HEK293 (cell line): ENCODE measurements around the gene GDA.

Experiments
- CTCF ChIA-PET: fragments of 350-600 bp; formaldehyde crosslinking; extraction: SDS; loops from one replicate; lab custom pipeline; 2021; ENCODE audit warnings: antibody characterized with exemption; lab: Yijun Ruan, JAX
- POLR2A ChIA-PET: fragments of 300-600 bp; formaldehyde crosslinking; extraction: SDS; loops from one replicate; lab custom pipeline; 2020; ENCODE audit warnings: antibody characterized with exemption, inconsistent platforms; lab: Yijun Ruan, JAX
- H3K27ac ChIP-seq: fragments of 200-500 bp; sonication (Bioruptor generic); 2 replicates; pipeline ENCODE4 v1.5.1; 2014; ENCODE audit warnings: low read depth, low read length, control low read depth, inconsistent platforms; ENCODE audit errors: extremely low read depth
- H3K36me3 ChIP-seq, 2 experiments: fragments of 200-500 bp in 1 of 2; sonication (Bioruptor generic) in 1 of 2; 1 replicate in 1 of 2; 2 replicates in 1 of 2; pipeline ENCODE4 v1.5.1; 2014 to 2017; ENCODE audit warnings: inconsistent platforms in 2 of 2, low read length in 2 of 2; ENCODE audit not compliant: control insufficient read depth in 2 of 2, insufficient read depth in 1 of 2
- H3K4me1 ChIP-seq: fragments of 200-500 bp; sonication (Bioruptor generic); 2 replicates; pipeline ENCODE4 v1.5.1; 2014; ENCODE audit warnings: mild to moderate bottlenecking, low read length, inconsistent platforms; ENCODE audit not compliant: control insufficient read depth, insufficient read depth
- H3K4me3 ChIP-seq: 2 replicates; pipeline ENCODE4 v1.5.1; 2011; ENCODE audit warnings: low read depth, mild to moderate bottlenecking, control low read depth, low read length, moderate library complexity
- H3K9me3 ChIP-seq: fragments of 200-500 bp; sonication (Bioruptor generic); 2 replicates; pipeline ENCODE4 v1.5.1; 2014; ENCODE audit warnings: low read depth, low read length, inconsistent platforms; ENCODE audit not compliant: control insufficient read depth, insufficient read depth
- BCL11A ChIP-seq: fragments of 450-650 bp; formaldehyde crosslinking; IDR thresholded peaks from 2 replicates; pipeline ENCODE4 v1.5.1; 2016; ENCODE audit warnings: low read depth, missing biosample characterization, missing genetic modification characterization
- PATZ1 ChIP-seq: fragments of 450-650 bp; formaldehyde crosslinking; IDR thresholded peaks from 2 replicates; pipeline ENCODE4 v1.5.1; 2016; ENCODE audit warnings: missing biosample characterization, missing genetic modification characterization
- PRDM10 ChIP-seq: fragments of 450-650 bp; formaldehyde crosslinking; IDR thresholded peaks from 2 replicates; pipeline ENCODE4 v1.5.1; 2016; ENCODE audit warnings: missing biosample characterization, missing genetic modification characterization
- REST ChIP-seq: fragments of 450-650 bp; formaldehyde crosslinking; IDR thresholded peaks from 2 replicates; pipeline ENCODE4 v1.5.1; 2016; ENCODE audit warnings: missing biosample characterization, missing genetic modification characterization
- SETDB1 ChIP-seq: IDR thresholded peaks from one replicate; pipeline ENCODE4 v1.6.1; 2017; ENCODE audit warnings: mild to moderate bottlenecking, low read length, moderate library complexity, mixed read lengths; ENCODE audit not compliant: insufficient read length
- YY2 ChIP-seq: fragments of 450-650 bp; formaldehyde crosslinking; IDR thresholded peaks from 2 replicates; pipeline ENCODE4 v1.5.1; 2016; ENCODE audit warnings: missing biosample characterization, missing genetic modification characterization
- ZNF132 ChIP-seq: fragments of 450-650 bp; formaldehyde crosslinking; IDR thresholded peaks from 2 replicates; pipeline ENCODE4 v1.5.1; 2017; ENCODE audit warnings: missing biosample characterization, missing genetic modification characterization, borderline replicate concordance
- ZNF148 ChIP-seq: fragments of 450-650 bp; formaldehyde crosslinking; IDR thresholded peaks from 2 replicates; pipeline ENCODE4 v1.5.0; 2017; ENCODE audit warnings: missing biosample characterization, missing genetic modification characterization, borderline replicate concordance
- ZNF175 ChIP-seq: fragments of 450-650 bp; formaldehyde crosslinking; IDR thresholded peaks from 2 replicates; pipeline ENCODE4 v1.5.1; 2016; ENCODE audit warnings: missing biosample characterization, missing genetic modification characterization
- ZNF248 ChIP-seq: fragments of 450-650 bp; formaldehyde crosslinking; IDR thresholded peaks from 2 replicates; pipeline ENCODE4 v1.5.1; 2017; ENCODE audit warnings: missing biosample characterization, missing genetic modification characterization
- ZNF266 ChIP-seq: fragments of 450-650 bp; formaldehyde crosslinking; IDR thresholded peaks from 2 replicates; pipeline ENCODE4 v1.5.1; 2016; ENCODE audit warnings: missing biosample characterization, missing genetic modification characterization, low read depth
- ZNF548 ChIP-seq: fragments of 450-650 bp; formaldehyde crosslinking; IDR thresholded peaks from 2 replicates; pipeline ENCODE4 v1.5.1; 2016; ENCODE audit warnings: missing biosample characterization, missing genetic modification characterization
- ZNF558 ChIP-seq: fragments of 450-650 bp; formaldehyde crosslinking; IDR thresholded peaks from 2 replicates; pipeline ENCODE4 v1.5.1; 2016; ENCODE audit warnings: missing biosample characterization, missing genetic modification characterization
- ZNF585B ChIP-seq: fragments of 450-650 bp; formaldehyde crosslinking; IDR thresholded peaks from 2 replicates; pipeline ENCODE4 v1.5.1; 2016; ENCODE audit warnings: missing biosample characterization, missing genetic modification characterization
- ZNF600 ChIP-seq: fragments of 450-650 bp; formaldehyde crosslinking; IDR thresholded peaks from 2 replicates; pipeline ENCODE4 v1.5.1; 2016; ENCODE audit warnings: missing biosample characterization, missing genetic modification characterization
- ZNF610 ChIP-seq: fragments of 450-650 bp; formaldehyde crosslinking; IDR thresholded peaks from 2 replicates; pipeline ENCODE4 v1.5.1; 2016; ENCODE audit warnings: missing biosample characterization, missing genetic modification characterization, borderline replicate concordance
- ZSCAN18 ChIP-seq: fragments of 450-650 bp; formaldehyde crosslinking; IDR thresholded peaks from 2 replicates; pipeline ENCODE4 v1.5.1; 2016; ENCODE audit warnings: missing biosample characterization, missing genetic modification characterization
- ZSCAN30 ChIP-seq: fragments of 450-650 bp; IDR thresholded peaks from 2 replicates; pipeline ENCODE4 v1.5.1; 2018; ENCODE audit warnings: missing biosample characterization, mild to moderate bottlenecking, missing genetic modification characterization, moderate library complexity
- TF ChIP-seq, protein P1 (sequence below): fragments of 450-650 bp; formaldehyde crosslinking; IDR thresholded peaks from 2 replicates; pipeline ENCODE4 v1.5.1; 2016; ENCODE audit warnings: missing biosample characterization, missing genetic modification characterization

The GDA gene

DNA sequence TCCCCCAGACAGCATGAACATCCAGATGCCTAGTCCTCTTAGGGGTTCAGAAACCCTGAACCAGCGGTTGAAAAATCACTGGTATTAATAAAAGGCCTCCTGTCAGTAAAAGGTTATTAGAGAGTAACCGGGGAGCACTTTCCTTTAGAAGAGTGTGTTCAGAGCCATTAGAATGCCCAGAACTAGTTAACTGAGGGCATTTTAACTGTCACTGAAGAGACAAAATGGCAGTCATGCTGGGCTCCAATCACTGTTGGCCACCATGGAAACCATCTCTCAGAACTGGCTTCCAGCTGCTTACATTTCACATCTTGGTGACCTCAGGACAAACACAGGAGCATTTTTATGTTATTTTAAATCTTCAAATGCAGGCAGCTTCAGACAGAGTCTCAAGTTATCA is 36.2 kb upstream of the GDA start (continued):
- no peak for TF ChIP-seq REST
- TF ChIP-seq ZNF610 (tag by site-specific recombination): no peak
- no peak for TF ChIP-seq PRDM10 (tag by site-specific recombination)
- TF ChIP-seq, protein P1, sequence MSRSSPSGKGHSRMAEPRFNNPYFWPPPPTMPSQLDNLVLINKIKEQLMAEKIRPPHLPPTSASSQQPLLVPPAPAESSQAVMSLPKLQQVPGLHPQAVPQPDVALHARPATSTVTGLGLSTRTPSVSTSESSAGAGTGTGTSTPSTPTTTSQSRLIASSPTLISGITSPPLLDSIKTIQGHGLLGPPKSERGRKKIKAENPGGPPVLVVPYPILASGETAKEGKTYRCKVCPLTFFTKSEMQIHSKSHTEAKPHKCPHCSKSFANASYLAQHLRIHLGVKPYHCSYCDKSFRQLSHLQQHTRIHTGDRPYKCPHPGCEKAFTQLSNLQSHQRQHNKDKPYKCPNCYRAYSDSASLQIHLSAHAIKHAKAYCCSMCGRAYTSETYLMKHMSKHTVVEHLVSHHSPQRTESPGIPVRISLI (tag by site-specific recombination): no peak
- no peak for TF ChIP-seq BCL11A (tag by site-specific recombination)
- TF ChIP-seq ZNF585B: no peak
- no peak for TF ChIP-seq ZSCAN18
- TF ChIP-seq ZNF248 (tag by site-specific recombination): no peak

DNA sequence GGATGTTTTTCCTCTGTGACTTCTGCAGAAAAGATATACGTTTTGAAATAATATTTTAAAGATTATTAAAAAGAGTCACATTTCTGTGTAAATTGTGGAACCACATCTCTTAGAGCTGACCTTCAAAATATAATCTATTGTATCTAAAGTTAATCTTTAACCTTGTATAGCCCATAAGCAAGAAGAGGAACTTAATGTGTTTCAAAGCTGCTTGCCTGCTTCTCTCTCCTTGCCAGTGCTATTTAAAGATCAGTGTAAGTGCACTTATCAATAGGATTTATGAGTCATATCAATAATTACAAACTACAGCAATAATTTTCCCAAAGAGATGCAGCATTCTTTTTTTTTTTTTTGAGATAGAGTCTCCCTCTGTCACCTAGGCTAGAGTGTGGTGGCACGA is 29.4 kb upstream of the GDA start:
- Histone ChIP-seq H3K36me3 (no peaks in the 10 kb centered on the region), H3K27ac (no peak overlapping the region), H3K4me1 (no peaks in the 10 kb centered on the region), H3K9me3 (no peaks in the 10 kb centered on the region), H3K4me3 (no peak overlapping the region)
- POLR2A ChIA-PET: no interaction called here
- CTCF ChIA-PET: no interaction called here
- TF ChIP-seq ZNF148 (no peak), YY2 (tag by site-specific recombination) (no peak), ZNF558 (tag by site-specific recombination) (no peak), ZNF585B (no peak), PATZ1 (tag by site-specific recombination) (no peak), ZNF600 (tag by site-specific recombination) (no peak), SETDB1 (no peak), ZNF175 (tag by site-specific recombination) (no peak), ZNF266 (no peak), ZNF548 (tag by site-specific recombination) (no peak), ZNF132 (no peak), ZSCAN30 (tag by site-specific recombination) (no peak)
